HG03439 (cell line): ENCODE results near the gene GPR68.
"Not testable (repeated sequence)": the region's sequence is repeated elsewhere in the genome, so short reads cannot be mapped to it uniquely, and the experiment has no call there.

Experiments
- ATAC-seq: cut with Tn5 transposase; IDR thresholded peaks from one replicate; pipeline ENCODE4 v1.9.1; 2021; ENCODE audit warnings: mild to moderate bottlenecking, moderate library complexity; ENCODE audit not compliant: unreplicated experiment

Gene GPR68

DNA sequence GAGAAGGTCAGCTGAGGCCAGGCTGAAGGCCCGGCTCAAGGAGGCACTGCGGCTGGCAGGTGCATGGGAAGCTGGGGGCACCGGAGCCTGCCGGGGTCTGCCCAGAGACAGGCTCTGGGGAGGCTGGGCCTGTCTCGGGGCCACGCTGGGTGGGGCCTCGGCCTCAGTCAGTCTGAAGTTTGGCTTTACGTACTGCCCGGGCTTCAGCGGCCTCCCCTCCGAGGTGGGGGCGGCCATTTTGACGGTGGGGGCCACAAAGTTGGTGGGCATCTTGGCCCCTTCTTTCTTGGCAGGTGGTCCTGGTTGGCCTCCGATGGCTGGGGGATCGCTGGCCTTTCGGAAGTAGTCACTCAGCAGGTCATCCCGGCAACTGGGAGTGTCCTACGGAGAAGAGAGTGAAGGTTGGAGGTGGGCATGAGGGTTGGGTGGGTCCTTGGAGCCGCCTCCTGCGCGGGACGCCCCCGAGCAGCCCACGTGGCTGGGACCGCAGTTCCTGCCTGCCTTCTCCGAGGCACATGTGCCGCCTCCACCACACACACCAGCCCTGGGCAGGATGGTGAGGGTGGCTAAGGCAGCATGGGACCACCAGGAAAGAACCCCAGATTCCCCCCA, 28.9 kb upstream of the GPR68 start:
- no peak for ATAC-seq

DNA sequence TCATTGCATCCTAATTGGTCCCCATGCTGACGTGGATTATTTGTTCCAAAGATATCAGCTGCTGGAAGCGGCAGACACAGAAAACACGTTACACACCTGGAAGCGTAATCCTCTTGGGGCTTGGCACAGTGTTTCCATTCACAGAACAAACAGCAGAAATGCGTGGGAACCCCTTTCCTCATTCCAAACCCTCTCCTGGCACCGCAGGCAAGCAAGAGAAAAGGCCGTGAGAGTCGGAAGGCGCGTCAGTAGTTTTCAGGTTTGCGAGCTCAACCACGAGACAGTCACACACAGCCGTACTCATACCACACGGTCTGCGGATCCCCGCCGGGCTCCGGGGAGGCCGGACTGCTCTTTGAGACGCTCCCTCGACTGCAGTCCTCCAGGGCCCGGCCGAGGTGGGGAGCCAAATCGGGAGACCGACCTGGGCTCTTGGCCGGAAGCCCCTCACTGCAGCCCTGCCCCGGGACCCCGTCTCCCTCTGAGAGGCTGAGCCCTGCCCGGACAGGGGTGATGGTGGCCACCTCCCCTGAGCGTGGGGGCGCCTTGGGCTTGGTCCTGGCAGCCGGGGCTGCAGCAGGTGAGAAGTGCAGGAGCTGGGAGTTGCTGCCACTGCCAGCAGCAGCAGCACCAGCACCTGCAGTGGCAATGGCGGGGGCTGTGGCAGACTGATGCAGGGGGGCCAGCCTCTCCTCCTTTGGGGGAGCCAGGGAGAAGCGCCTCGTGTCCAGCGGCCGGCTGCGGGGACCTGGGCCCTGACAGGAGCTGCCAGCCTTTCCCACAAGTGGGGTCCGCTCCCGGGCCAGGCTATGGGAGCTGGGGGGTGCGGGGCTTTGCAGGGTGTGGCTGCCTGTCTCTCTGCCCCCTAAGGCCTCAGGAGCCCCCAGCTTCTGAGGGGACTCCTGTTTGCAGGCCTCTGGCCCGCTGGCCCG, 28.1 kb upstream of the GPR68 start:
- ATAC-seq: no peak

DNA sequence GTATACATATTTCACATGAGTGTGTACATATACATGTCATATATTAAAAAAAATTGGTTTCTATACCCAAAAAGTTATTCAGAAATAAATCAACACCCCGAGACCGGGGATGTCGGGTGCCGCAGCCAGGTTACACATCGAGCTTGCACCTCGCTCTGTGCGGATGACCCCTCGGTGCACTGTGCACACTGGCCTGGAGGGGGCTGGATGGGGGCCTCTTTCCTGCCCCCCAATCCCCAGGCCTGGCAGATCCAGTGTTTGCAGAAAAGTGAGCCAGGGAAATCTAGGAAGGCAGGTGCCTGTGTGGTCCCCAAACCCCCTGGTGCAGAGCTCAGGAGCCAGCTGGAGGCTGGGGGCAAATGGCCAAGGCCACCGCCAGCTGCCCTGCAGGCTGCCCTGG, 27.1 kb upstream of the GPR68 start:
- ATAC-seq: no peak

DNA sequence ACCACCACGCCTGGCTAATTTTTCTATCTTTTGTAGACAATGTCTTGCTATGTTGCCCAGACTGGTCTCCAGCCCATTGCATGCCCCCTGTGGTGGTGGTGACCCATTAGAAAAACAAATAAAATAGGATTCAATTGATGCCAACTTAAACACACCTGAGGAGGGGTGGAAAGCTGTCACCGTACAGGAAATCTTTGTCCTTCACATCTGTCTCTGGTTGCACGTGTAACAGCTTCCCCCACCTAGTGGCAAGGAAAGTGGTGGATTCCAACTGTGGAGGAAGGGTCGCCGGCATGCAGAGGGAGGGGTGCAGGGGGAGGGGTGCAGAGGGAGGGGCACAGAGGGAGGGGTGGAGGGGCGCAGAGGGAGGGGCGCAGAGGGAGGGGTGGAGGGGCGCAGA, 26.1 kb upstream of the GPR68 start:
- no peak for ATAC-seq

DNA sequence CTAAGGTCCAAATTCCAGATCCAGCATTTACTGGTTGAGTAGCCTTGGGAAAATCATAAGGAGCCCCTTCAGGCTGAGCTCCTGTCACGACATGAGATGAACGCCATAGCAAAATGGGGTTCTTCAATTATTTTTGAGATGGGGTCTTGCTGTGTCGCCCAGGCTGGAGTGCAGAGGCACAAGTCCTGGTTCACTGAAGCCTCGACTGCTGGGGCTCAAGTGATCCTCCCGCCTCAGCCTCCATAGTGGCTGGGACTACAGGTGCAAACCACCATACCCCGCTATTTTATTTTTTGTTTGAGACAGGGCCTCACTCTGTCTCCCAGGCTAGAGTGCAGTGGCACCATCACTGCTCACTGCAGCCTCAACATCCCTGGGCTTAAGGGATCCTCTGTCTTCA, 25.7 kb upstream of the GPR68 start:
- ATAC-seq: no peak

DNA sequence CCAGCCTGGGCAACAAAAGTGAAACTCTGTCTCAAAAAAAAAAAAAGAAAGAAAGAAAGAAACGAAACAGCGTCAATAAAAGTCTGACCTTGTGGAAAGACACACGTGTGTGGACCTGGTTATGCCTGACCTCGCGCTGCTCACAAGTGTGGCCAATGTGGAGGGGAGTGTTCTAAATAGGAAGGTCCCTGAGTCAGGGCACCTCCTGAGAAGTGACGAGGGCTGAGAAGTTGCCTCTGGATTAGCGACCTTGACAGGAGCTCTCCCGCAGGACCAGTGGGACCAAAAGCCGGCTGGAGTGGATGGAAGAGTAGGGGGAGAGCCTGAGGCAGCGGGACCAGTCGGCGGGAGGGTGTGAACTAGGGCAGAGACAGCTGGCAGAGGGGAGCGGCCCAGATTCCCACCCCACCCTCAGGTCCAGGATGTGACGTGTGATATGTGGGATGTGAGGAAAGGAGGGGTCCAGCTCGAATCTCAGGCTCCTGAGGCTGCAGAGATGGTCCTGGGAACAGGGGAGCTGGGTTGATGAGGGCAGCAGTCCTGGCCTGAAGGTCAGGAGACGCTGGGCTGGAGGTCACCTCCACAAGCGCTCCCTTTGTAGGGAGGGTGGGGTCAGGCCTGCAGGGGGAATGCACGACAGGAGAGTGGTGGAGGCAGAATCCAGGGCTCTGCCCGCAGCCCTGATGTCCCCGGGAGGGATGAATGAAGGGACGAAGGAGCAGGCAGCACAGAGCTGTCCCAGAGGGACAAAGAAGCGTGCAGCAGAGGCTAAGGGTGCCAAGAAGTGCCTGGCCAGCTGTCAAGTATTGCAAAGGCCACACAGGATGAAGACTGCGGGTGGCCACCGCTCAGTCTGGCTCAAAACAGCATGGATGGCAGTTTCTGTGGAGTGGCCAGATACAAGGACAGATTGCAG, 24.8 kb upstream of the GPR68 start:
- ATAC-seq: no peak

DNA sequence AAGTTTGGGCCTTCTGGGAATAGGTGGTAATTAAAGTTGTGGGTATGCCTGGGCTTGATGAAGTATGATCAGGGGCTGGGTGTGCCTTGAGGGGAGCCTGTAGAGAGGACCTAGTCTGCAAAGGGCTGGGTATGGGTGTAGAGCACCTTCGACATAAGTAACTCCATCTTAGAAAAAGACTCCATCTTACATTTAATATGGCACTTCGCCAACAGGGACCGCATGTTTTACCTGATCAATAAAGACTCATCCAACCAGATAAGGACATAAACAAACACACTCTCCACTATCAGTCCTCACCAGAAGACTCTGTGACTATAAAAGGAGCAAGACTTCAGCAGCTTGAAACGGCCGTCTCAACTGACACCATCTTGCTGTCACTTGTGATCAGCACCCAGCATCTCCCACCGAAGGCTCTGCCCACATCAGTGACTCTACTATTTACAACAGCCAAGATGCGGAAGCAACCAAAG, 23.5 kb upstream of the GPR68 start:
- no peak for ATAC-seq

DNA sequence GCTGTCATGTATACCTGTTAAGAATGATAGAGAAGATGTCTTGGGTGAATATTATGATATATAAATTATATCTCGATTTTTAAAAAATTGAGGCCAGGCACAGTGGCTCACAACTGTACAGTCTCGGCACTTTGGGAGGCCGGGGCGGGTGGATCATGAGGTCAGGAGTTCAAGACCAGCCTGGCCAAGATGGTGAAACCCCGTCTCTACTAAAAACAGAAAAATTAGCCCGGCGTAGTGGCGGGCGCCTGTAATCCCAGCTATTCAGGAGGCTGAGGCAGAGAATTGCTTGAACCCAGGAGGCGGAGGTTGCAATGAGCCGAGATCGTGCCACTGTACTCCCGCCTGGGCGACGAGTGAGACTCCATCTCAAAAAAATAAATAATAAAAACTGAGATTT, 21.8 kb upstream of the GPR68 start:
- ATAC-seq: not testable (repeated sequence)

DNA sequence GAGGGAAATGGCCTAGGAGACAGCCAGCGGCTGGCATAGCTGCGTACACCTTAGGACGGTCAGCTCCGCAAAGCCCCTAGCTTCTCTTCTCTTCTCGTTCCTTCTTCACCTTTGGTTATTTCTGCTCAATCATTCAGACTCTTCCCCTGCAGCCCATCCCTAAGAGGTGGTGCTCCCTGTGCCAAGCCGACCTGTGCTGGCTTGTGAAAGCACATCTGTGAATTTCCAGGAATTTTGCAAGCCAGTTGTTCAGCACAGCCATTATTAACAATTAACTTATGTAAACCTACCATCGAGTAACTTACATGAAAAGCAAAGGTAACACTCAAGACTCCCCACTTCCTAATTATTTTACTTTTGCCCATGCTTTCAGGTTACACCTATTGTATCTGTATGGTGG, 20.9 kb upstream of the GPR68 start:
- no peak for ATAC-seq

DNA sequence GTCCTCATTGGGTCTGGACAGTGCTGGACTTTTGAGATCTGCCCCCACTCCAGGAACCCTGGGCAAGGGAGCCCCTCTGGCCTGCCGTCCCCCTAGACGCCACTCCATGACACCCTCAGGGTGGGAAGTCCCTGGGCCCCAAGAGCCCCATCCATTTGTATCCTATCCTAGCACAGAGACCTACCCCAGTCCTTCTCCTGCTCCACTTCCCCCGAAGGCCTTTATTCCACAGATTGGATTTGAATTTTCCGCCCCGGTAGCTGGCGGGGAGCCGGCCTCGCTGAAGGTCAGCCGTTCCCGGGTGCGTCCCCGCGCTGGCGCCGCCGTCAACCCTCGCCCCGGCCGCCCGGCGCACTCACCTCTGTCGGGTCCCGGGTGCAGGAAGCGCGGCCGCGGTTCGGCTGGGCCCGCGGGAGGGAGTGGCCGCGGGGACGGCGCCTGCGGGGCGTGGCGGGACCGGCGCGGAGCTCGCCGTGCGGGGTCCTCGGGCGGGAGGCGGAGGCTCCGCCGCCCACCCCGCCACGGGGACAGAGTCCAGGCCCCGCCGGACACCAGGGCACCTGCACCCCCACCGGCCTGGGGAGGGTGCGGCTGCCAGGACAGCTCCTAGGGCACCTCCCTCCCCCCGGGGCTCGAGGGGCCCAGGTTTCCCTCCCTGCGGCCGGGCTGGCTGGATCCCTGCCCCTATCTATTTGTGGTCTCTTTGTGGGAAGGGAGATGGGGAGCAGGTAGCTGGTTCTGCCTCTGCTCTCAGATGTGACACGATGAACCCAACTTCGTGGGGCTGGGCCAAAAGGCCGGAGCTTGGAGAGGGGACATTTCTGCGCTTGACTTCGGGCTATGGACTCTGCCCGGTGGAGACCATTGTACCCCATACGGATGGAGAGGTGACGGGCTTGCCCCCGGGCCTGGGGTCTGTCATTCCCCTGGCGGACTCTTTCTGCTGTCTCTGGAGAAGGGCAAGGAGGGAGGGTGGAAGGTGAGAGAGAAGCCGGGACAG, 19.9 kb upstream of the GPR68 start:
- no peak for ATAC-seq

DNA sequence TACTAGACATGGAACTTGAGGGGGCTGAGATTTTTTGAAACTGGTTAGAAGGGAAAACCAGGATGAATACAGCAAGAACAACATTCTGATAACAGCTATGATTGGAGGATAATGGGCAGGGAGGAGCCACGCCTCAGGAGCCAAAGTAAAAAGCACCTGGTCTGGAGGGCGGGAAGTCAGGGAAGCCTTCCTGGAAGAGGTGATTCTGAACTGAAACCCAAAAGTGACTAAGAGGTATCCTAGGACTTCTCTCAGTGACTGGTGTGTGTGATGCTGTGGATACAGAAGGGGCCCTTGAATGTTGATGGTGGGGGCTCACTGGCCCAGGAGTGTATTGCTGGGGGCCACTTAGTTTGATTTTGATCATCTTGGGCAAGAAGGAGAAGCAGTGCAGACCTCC, 18.8 kb upstream of the GPR68 start:
- ATAC-seq: no peak

DNA sequence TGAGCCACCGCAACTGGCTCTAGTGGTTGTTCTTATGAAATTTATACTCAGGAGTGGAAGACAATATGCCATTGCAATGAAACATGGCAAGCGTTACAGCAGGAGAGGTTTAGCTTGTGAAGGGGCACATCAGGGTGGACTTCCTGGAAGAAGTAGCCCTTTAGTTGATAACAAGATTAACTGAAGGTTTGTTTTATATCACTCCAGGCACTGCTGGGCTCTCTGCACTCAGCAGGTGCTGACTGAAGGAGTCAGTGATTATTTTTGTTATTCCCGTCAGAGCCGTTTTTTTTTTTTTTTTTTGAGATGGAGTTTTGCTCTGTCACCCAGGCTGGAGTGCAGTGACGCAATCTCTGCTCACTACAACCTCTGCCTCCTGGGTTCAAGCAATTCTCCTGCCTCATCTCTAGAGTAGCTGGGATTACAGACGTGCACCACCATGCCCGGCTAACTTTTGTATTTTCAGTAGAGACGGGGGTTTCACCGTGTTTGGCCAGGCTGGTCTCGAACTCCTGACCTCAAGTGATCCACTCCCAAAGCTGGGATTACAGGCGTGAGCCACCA, 17.6 kb upstream of the GPR68 start:
- ATAC-seq: no peak

DNA sequence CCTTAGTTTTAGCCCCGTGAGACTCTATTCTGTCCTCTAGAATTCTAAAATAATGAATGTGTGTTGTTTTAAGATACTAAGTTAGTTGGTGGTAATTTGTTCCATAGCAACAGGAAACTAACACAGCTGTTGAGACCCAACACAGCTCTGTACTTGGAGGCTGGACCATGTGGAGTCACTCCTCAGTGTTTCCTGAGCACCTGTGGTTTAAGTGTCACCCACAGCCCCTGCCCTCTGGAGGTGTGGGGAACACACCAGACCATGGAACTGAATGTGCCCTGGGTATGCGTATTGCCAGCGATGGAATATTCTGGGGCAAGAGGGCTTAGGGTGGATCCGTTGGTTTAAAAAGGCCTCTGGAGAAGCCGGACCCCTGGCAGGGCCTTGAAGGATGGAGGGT, 16.6 kb upstream of the GPR68 start:
- no peak for ATAC-seq

DNA sequence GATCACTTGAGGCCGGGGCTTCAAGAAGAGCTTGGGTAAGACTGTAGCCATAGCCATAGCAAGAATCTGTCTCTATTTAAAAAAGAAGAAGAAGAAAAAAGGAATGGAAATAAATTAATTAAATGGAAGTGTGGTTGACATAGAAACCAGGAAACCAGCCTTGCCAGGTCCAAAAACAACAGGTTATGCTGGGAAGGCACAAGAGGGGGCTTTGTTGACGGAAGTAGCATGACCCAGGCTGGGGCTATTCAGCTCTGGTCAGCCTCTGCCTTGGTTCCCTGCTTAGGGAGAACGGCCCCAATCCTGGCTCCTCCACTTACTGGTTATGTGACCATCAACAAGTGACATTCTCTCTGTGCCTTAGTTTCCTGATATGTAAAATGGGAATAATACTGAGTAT, 14.4 kb upstream of the GPR68 start:
- ATAC-seq: no peak

DNA sequence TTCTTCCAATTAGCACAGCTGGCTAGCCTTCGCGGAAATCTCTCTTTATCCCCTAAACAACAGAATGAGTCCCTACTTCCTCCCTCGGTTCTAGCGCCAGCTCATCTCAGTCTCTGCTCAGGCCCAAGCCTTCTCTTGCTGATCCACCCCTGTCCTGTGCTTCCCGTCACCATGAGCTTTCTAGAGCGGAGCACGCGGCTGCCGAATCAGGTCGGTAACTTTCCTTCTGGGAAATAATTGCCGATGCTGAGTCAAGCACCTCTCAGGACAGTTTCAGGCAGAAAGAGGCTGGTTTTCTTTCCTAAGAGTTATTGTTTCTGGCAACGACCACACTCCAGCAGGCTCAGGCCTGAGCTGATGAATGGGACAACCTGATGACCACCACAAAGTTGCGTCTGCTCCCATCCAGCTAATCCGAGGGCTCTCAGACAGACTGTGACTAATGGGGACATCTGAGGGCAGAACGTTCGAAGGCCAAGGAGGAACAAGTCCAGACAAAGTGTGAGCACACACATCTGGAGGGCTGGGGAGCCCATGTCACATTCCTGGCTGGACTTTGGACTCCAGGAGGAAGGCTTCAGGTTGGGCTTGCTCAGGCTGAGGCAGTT, 13.6 kb upstream of the GPR68 start:
- ATAC-seq: no peak

DNA sequence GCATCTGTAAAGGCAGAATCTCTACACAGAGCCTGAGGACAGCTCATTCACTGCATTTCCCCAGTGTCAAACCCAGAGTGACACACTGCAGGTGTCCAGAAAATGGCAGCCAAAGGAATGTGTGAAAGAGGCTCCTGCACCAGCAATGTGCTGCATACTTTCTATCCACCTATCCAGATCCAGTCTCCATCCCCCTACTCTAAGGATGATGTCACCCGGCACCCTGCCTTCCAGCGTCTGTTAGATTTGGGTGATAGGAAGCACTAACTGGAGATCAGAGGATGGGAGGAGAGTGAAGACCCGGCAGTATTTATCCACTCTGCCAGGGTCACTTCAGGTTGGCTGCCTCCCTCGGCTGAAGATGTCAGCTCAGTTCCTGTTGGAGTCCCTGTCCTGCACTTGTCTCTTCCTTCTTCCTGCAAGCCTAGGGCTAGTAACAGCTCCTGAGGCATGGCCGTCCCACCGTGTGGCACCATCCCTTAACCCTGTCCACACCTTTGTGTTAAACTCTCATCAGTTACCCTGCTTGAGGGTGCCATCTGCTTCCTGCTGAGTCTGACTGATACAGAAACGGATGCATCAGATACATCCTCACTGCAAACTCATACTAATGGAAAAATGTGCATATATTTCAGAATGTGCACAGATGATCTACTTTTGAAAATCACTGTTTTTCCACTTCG, 13.0 kb upstream of the GPR68 start:
- ATAC-seq: no peak

DNA sequence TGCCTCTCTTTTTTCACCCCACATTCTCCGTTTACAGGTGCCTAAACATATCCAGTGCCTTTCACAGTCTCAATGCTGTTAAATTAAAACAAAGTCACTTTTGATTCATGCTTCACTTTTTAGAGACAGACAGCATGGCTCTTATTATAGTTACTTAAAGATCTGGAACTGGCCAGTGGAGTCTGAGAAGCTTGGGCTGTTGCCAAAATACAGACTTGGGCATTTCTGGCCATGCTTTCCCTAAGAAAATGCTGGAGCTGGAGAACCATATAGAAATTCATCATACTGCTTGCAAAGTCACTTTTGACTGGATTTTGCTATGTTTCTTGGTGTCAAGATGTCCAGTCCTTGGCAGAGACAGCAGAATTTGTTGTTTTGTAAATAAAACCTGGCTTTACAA, 12.2 kb upstream of the GPR68 start:
- no peak for ATAC-seq

DNA sequence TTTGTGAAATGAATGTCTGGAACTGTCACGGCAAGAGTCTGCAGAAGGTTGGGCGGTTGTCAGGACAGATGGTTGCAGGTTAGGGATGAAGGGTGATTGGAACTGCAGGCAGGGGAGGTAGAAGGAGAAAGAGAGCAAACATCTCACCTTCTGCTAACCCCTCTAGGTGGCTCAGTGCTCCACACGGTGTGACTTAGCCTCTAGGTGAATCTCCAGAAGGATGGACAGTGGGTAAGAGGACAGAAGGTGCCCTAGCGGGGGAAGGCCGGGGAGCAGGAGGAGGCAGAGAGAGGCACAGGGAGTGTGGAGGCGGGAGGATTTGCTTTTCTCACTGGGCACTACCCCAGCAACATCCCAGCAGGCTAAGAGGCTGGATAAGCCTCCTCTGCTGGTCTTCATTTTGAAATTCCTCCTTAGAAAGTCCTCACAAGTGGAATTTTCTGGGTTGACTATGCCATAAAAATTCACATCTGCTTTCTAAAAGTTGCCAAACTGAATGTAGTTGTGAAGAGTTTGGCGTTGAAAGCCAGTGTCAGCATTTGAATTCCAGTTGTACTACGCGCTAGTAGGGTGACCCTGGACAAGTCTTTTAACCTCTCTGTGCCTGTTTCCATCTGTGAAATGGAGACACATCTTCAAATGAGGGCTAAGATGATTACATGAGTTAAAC, 10.7 kb upstream of the GPR68 start:
- no peak for ATAC-seq
